GM18907 (cell line): ENCODE measurements around the gene DOCK1.

Experiments used
- ATAC-seq: cut with Tn5 transposase; IDR thresholded peaks from one replicate; pipeline ENCODE4 v1.9.1; 2021; ENCODE audit warnings: mild to moderate bottlenecking, moderate library complexity; ENCODE audit not compliant: unreplicated experiment

DOCK1 gene

GRCh38 chr10:127375461-127375860, 470.2 kb downstream of the DOCK1 start:
- ATAC-seq: no peak

GRCh38 chr10:127376071-127376470, 470.8 kb downstream of the DOCK1 start:
- no peak for ATAC-seq

- no peak for ATAC-seq
Measured at GRCh38 chr10:127378628-127379027, 473.4 kb downstream of the DOCK1 start.

GRCh38 chr10:127384532-127384931, 479.3 kb downstream of the DOCK1 start:
- no peak for ATAC-seq

GRCh38 chr10:127385066-127385465, 479.8 kb downstream of the DOCK1 start:
- ATAC-seq: no peak

GRCh38 chr10:127386606-127387327, 481.5 kb downstream of the DOCK1 start:
- ATAC-seq: no peak

- no peak for ATAC-seq
Measured at GRCh38 chr10:127391875-127392274, 486.6 kb downstream of the DOCK1 start.

- ATAC-seq: no peak
Measured at GRCh38 chr10:127392351-127393235, 487.4 kb downstream of the DOCK1 start.

GRCh38 chr10:127398140-127398970, 493.1 kb downstream of the DOCK1 start:
- no peak for ATAC-seq

- ATAC-seq: no peak
Measured at GRCh38 chr10:127398971-127399365, 493.7 kb downstream of the DOCK1 start.

GRCh38 chr10:127399668-127400067, 494.4 kb downstream of the DOCK1 start:
- no peak for ATAC-seq

- ATAC-seq: no peak
Measured at GRCh38 chr10:127400216-127400615, 495.0 kb downstream of the DOCK1 start.

GRCh38 chr10:127402596-127403409, 497.6 kb downstream of the DOCK1 start:
- ATAC-seq: no peak

- no peak for ATAC-seq
Measured at GRCh38 chr10:127405221-127405620, 500.0 kb downstream of the DOCK1 start.

- no peak for ATAC-seq
Measured at GRCh38 chr10:127406018-127406550, 500.9 kb downstream of the DOCK1 start.

GRCh38 chr10:127407551-127407950, 502.3 kb downstream of the DOCK1 start:
- ATAC-seq: no peak

GRCh38 chr10:127408112-127408710, 503.0 kb downstream of the DOCK1 start:
- ATAC-seq: no peak

- no peak for ATAC-seq
Measured at GRCh38 chr10:127408733-127409132, 503.5 kb downstream of the DOCK1 start.

- ATAC-seq: no peak
Measured at GRCh38 chr10:127410030-127410429, 504.8 kb downstream of the DOCK1 start.

- ATAC-seq: no peak
Measured at GRCh38 chr10:127411062-127411461, 505.8 kb downstream of the DOCK1 start.
